ENCODE results near the gene SLC16A8.
"Not testable (repeated sequence)": the region's sequence is repeated elsewhere in the genome, so short reads cannot be mapped to it uniquely, and the experiment has no call there.

Gene SLC16A8

GRCh38 chr22:38043151-38044039 lies 40.6 kb downstream of the SLC16A8 start:
- no peak for DNase-seq (ENCODE audit: low spot score)

GRCh38 chr22:38042488-38042790 lies 41.5 kb downstream of the SLC16A8 start:
- no peak for DNase-seq (ENCODE audit: low spot score)

- no peak for DNase-seq (ENCODE audit: low spot score)
These were observed 42.1 kb downstream of the SLC16A8 start for GRCh38 chr22:38041760-38042487.

GRCh38 chr22:38040953-38041759 lies 42.8 kb downstream of the SLC16A8 start:
- DNase-seq (ENCODE audit: low spot score): no peak

GRCh38 chr22:38038890-38039812 lies 44.8 kb downstream of the SLC16A8 start:
- DNase-seq (ENCODE audit: low spot score): no peak

GRCh38 chr22:38038426-38038825 lies 45.6 kb downstream of the SLC16A8 start:
- no peak for DNase-seq (ENCODE audit: low spot score)

- not testable (repeated sequence) for DNase-seq (ENCODE audit: low spot score)
These were observed 46.4 kb downstream of the SLC16A8 start for GRCh38 chr22:38037367-38038150.

- no peak for DNase-seq (ENCODE audit: low spot score)
These were observed 47.5 kb downstream of the SLC16A8 start for GRCh38 chr22:38036392-38037062.

GRCh38 chr22:38035530-38035885 lies 48.5 kb downstream of the SLC16A8 start:
- no peak for DNase-seq (ENCODE audit: low spot score)

- no peak for DNase-seq (ENCODE audit: low spot score)
These were observed 49.0 kb downstream of the SLC16A8 start for GRCh38 chr22:38034884-38035529.

GRCh38 chr22:38034278-38034882 lies 49.6 kb downstream of the SLC16A8 start:
- no peak for DNase-seq (ENCODE audit: low spot score)

- DNase-seq (ENCODE audit: low spot score): no peak
These were observed 50.3 kb downstream of the SLC16A8 start for GRCh38 chr22:38033522-38034277.

- no peak for DNase-seq (ENCODE audit: low spot score)
These were observed 51.1 kb downstream of the SLC16A8 start for GRCh38 chr22:38032681-38033521.

- no peak for DNase-seq (ENCODE audit: low spot score)
These were observed 52.5 kb downstream of the SLC16A8 start for GRCh38 chr22:38031491-38031890.

GRCh38 chr22:38030311-38031133 lies 53.5 kb downstream of the SLC16A8 start:
- DNase-seq (ENCODE audit: low spot score): no peak

GRCh38 chr22:38029901-38030300 lies 54.1 kb downstream of the SLC16A8 start:
- DNase-seq (ENCODE audit: low spot score): no peak

- DNase-seq (ENCODE audit: low spot score): no peak
These were observed 54.6 kb downstream of the SLC16A8 start for GRCh38 chr22:38029370-38029769.

Measured in CD4-positive, alpha-beta T cell treated with Interleukin-15 for 4 hours (primary cell).